Karpas-422 (cell line): Measurements from ENCODE around the gene EXTL1. TPM values are rescaled to one million over a fixed set of nuclear protein-coding genes. Genes with fewer than 3 reads are reported as not detected.
"Not testable (repeated sequence)": the region's sequence is repeated elsewhere in the genome, so short reads cannot be mapped to it uniquely, and the experiment has no call there.

Experiments
- DNase-seq: peaks from one replicate; pipeline ENCODE4 v3.0.0-alpha.2; 2015
- H2AFZ ChIP-seq: fragments of 200-600 bp; sonication (generic); 2 replicates; pipeline ENCODE4 v1.6.1; 2014; ENCODE audit warnings: antibody characterized with exemption, low read length, mixed read lengths
- H3K27ac ChIP-seq: fragments of 200-600 bp; sonication (generic); 2 replicates; pipeline ENCODE4 v1.5.1; 2014; ENCODE audit warnings: mild to moderate bottlenecking, low read length, moderate library complexity
- H3K27me3 ChIP-seq: fragments of 200-600 bp; sonication (generic); 2 replicates; pipeline ENCODE4 v1.6.1; 2014; ENCODE audit warnings: low read length, mixed read lengths
- H3K36me3 ChIP-seq: fragments of 200-600 bp; sonication (generic); 2 replicates; pipeline ENCODE4 v1.6.1; 2014; ENCODE audit warnings: low read length, mixed read lengths; ENCODE audit not compliant: insufficient read depth
- H3K4me1 ChIP-seq: fragments of 200-600 bp; sonication (generic); 2 replicates; pipeline ENCODE4 v1.6.1; 2014; ENCODE audit warnings: mild to moderate bottlenecking, low read length, mixed read lengths
- H3K4me2 ChIP-seq: fragments of 200-600 bp; sonication (generic); 2 replicates; pipeline ENCODE4 v1.6.1; 2014; ENCODE audit warnings: low read length, low read depth, mild to moderate bottlenecking; ENCODE audit not compliant: poor library complexity, severe bottlenecking
- H3K4me3 ChIP-seq: fragments of 200-600 bp; sonication (generic); 2 replicates; pipeline ENCODE4 v1.5.1; 2014; ENCODE audit warnings: mild to moderate bottlenecking, antibody characterized with exemption, low read length, mixed read lengths
- H3K79me2 ChIP-seq: fragments of 200-600 bp; sonication (generic); 2 replicates; pipeline ENCODE4 v1.6.1; 2014; ENCODE audit warnings: mild to moderate bottlenecking, low read length, mixed read lengths
- H3K9ac ChIP-seq: fragments of 200-600 bp; sonication (generic); 2 replicates; pipeline ENCODE4 v1.6.0; 2014; ENCODE audit warnings: low read length
- H3K9me2 ChIP-seq: fragments of 200-600 bp; sonication (generic), shearing (Covaris generic); replicated peaks from 2 replicates; pipeline ENCODE4 v1.6.0; 2014; ENCODE audit warnings: mild to moderate bottlenecking, low read length, moderate library complexity; ENCODE audit not compliant: insufficient read depth
- H3K9me3 ChIP-seq: fragments of 300-700, 200-600 bp; sonication (generic); 2 replicates; pipeline ENCODE4 v1.6.1; 2014; ENCODE audit warnings: low read length, mixed read lengths
- H4K20me1 ChIP-seq: fragments of 200-600 bp; sonication (generic); 2 replicates; pipeline ENCODE4 v1.6.1; 2014; ENCODE audit warnings: mild to moderate bottlenecking, antibody characterized with exemption, low read length, low read depth; ENCODE audit not compliant: insufficient read depth
- total RNA-seq: library from RNA; depleted of rRNA; stranded (reverse); fragments of >200 nt; shearing (Covaris generic); gene quantifications from 2 replicates; pipeline ENCODE4 v1.2.3, GENCODE V29; 2014; ENCODE audit warnings: low replicate concordance

Gene EXTL1
- total RNA-seq, 1 experiment from 2014 or later = not detected

DNA sequence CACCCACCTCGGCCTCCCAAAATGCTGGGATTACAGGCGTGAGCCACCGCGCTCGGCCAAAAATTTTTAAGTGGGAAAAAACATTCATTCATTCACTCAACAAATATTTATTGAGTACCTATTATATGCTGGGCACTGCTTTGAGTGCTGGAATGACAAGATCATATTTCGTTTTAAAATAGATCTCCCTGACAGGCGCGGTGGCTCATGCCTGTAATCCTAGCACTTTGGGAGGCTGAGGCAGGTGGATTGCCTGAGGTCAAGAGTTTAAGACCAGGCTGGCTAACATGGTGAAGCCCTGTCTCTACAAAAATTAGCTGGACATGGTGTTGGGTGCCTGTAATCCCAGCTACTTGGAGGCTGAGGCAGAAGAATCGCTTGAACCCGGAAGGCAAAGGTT lies 34.8 kb upstream of the EXTL1 start:
- not testable (repeated sequence) for H4K20me1 ChIP-seq, H3K27me3 ChIP-seq, H3K4me1 ChIP-seq, H3K4me2 ChIP-seq, H3K4me3 ChIP-seq, H3K27ac ChIP-seq, H3K9me2 ChIP-seq, H3K9ac ChIP-seq, H2AFZ ChIP-seq, H3K79me2 ChIP-seq, DNase-seq, H3K36me3 ChIP-seq, H3K9me3 ChIP-seq

DNA sequence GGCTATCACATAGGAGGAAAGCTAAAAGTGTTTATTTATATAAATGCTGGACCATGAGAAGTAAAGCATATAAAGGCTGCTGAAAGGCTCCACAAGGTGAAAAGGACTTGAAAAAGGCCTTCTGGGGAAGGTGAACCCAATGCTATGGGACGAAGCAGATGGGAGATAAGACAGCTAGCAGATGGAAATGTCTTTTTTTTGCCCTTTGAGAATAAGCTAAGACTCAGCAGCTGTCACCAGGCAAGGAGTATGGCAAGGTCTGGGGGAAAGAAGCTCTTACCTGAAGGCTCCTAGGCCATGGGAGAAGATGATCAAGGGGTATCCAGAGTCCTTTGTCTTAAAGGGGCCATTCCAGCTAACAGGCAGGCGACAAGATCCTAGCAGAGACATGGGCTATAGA lies 33.6 kb upstream of the EXTL1 start:
- no peaks in the 10 kb centered on the region for H3K36me3 ChIP-seq
- no peak overlapping the region for H3K4me3 ChIP-seq
- no peaks in the 10 kb centered on the region for H3K9me2 ChIP-seq
- no peak overlapping the region for H3K4me2 ChIP-seq
- no peak overlapping the region for H3K9ac ChIP-seq
- H3K4me1 ChIP-seq = no peaks in the 10 kb centered on the region
- no peak for DNase-seq
- H3K27me3 ChIP-seq = no peaks in the 10 kb centered on the region
- H3K79me2 ChIP-seq = no peaks in the 10 kb centered on the region
- no peak overlapping the region for H2AFZ ChIP-seq
- no peaks in the 10 kb centered on the region for H3K9me3 ChIP-seq
- H4K20me1 ChIP-seq = 0 out of 2 replicates have a peak, but pooled peaks cover 3% of the 10 kb centered on the region
- H3K27ac ChIP-seq = no peak overlapping the region

- DNase-seq = no peak
- no peak overlapping the region for H3K9ac ChIP-seq
- H3K9me3 ChIP-seq = no peaks in the 10 kb centered on the region
- no peaks in the 10 kb centered on the region for H3K36me3 ChIP-seq
- H3K4me1 ChIP-seq = no peaks in the 10 kb centered on the region
- H3K27ac ChIP-seq = no peak overlapping the region
- no peaks in the 10 kb centered on the region for H3K79me2 ChIP-seq
- H2AFZ ChIP-seq = no peak overlapping the region
- H3K4me3 ChIP-seq = no peak overlapping the region
- no peaks in the 10 kb centered on the region for H3K27me3 ChIP-seq
- no peaks in the 10 kb centered on the region for H3K9me2 ChIP-seq
- 0 out of 2 replicates have a peak, but pooled peaks cover 3% of the 10 kb centered on the region for H4K20me1 ChIP-seq
- no peak overlapping the region for H3K4me2 ChIP-seq
Observed at GRCh38 chr1:25989440-25990234, 31.9 kb upstream of the EXTL1 start.

GRCh38 chr1:25990251-25990650 lies 31.3 kb upstream of the EXTL1 start:
- Histone ChIP-seq H3K4me2 (no peak overlapping the region), H3K27ac (no peak overlapping the region), H3K9me3 (no peaks in the 10 kb centered on the region), H3K9me2 (no peaks in the 10 kb centered on the region), H3K36me3 (no peaks in the 10 kb centered on the region), H3K27me3 (no peaks in the 10 kb centered on the region), H3K9ac (no peak overlapping the region), H3K4me3 (no peak overlapping the region), H2AFZ (no peak overlapping the region), H3K4me1 (no peaks in the 10 kb centered on the region), H3K79me2 (no peaks in the 10 kb centered on the region), H4K20me1 (0 out of 2 replicates have a peak, but pooled peaks cover 3% of the 10 kb centered on the region)
- DNase-seq = no peak

- Histone ChIP-seq H3K27me3 (no peaks in the 10 kb centered on the region), H3K4me1 (no peaks in the 10 kb centered on the region), H2AFZ (no peak overlapping the region), H4K20me1 (0 out of 2 replicates have a peak, but pooled peaks cover 3% of the 10 kb centered on the region), H3K4me2 (no peak overlapping the region), H3K27ac (no peak overlapping the region), H3K9me3 (no peaks in the 10 kb centered on the region), H3K9ac (no peak overlapping the region), H3K36me3 (no peaks in the 10 kb centered on the region), H3K79me2 (no peaks in the 10 kb centered on the region), H3K4me3 (no peak overlapping the region), H3K9me2 (no peaks in the 10 kb centered on the region)
- DNase-seq = no peak
Observed at GRCh38 chr1:25990702-25991395, 30.7 kb upstream of the EXTL1 start.

DNA sequence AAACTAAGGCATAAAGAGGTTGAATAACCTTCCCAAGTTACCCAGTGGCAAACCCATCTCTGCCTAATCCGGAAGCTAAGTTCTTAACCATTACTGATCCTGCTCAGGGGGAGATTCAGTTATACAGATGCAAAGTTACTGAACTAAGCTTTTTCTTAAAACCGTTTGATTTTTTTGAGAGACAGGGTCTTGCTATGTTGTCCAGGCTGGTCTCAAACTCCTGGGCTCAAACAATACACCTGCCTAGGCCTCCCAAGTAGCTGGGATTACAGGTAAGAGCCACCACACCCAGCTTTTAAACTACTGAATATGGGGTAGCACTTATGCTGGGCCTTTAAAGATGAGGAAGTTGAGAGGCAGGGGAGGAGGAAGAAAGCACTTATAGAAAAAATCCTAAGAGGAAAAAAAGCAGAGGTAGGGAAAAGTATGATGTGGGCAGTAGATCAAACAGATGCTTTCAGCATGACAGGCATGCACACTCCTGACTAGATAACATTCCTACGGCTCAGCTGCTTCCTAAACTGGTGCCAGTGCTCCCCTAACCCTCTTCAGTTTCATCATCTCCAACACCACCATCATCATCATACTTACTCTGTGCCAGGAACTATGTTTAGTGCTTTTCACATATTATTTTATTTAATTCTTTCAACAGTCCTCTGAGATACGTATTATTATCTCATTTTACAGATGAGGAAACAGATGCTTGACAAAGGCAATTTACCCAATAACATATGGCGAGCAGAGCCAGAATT lies 29.5 kb upstream of the EXTL1 start:
- Histone ChIP-seq H3K36me3 (no peaks in the 10 kb centered on the region), H3K27me3 (no peaks in the 10 kb centered on the region), H4K20me1 (0 out of 2 replicates have a peak, but pooled peaks cover 3% of the 10 kb centered on the region), H2AFZ (no peak overlapping the region), H3K79me2 (no peaks in the 10 kb centered on the region), H3K9ac (no peak overlapping the region), H3K9me3 (no peaks in the 10 kb centered on the region), H3K27ac (no peak overlapping the region), H3K4me3 (no peak overlapping the region), H3K4me1 (peaks cover 8% of the 10 kb centered on the region), H3K9me2 (no peaks in the 10 kb centered on the region), H3K4me2 (no peak overlapping the region)
- no peak for DNase-seq

GRCh38 chr1:25992689-25993171 lies 28.8 kb upstream of the EXTL1 start:
- Histone ChIP-seq H3K4me2 (no peak overlapping the region), H3K4me1 (peaks cover 13% of the 10 kb centered on the region), H3K9me3 (no peaks in the 10 kb centered on the region), H3K27me3 (no peaks in the 10 kb centered on the region), H3K4me3 (no peak overlapping the region), H3K9ac (no peak overlapping the region), H3K36me3 (no peaks in the 10 kb centered on the region), H4K20me1 (0 out of 2 replicates have a peak, but pooled peaks cover 3% of the 10 kb centered on the region), H3K79me2 (no peaks in the 10 kb centered on the region), H3K27ac (no peak overlapping the region), H2AFZ (no peak overlapping the region), H3K9me2 (no peaks in the 10 kb centered on the region)
- DNase-seq = no peak
